Stomach (tissue), 9 donors: ENCODE measurements around the gene SPATA9. TPM values are rescaled to one million over a fixed set of nuclear protein-coding genes. Genes with fewer than 3 reads are reported as not detected.

Experiments used
- DNase-seq, 2 donors: peaks; one replicate each; pipeline versions ENCODE4 v3.0.0 to v3.0.0-alpha.2; 2013 to 2019
- H3K27ac ChIP-seq, 5 donors: fragments of 200-600 bp in 4 of 5; sonication (generic) in 4 of 5; one replicate each; pipeline ENCODE4 v1.5.1; 2013 to 2019; ENCODE audit warnings: mild to moderate bottlenecking in 1 of 5, moderate library complexity in 1 of 5
- H3K27me3 ChIP-seq, 3 donors: fragments of 200-600 bp; sonication (generic); one replicate each; pipeline ENCODE4 v1.5.1; 2017 to 2019; ENCODE audit warnings: mixed run types in 1 of 3
- H3K36me3 ChIP-seq, 4 donors: fragments of 200-600 bp; sonication (generic); 1 replicate in 3 of 4; 2 replicates in 1 of 4; pipeline ENCODE4 v1.5.1; 2016 to 2019
- H3K4me1 ChIP-seq, 4 donors: fragments of 200-600 bp; sonication (generic); one replicate each; pipeline ENCODE4 v1.5.1; 2016 to 2019
- H3K4me3 ChIP-seq, 4 donors: fragments of 200-600 bp; sonication (generic) in 3 of 4; one replicate each; pipeline ENCODE4 v1.5.1; 2016 to 2019; ENCODE audit warnings: mild to moderate bottlenecking in 1 of 4
- H3K9me3 ChIP-seq, 4 donors: fragments of 200-600 bp; sonication (generic); one replicate each; pipeline ENCODE4 v1.5.1; 2016 to 2019
- CTCF ChIP-seq, 7 experiments: fragments of 450-650 bp in 4 of 7; fragments of 200-600 bp in 3 of 7; sonication (generic) in 3 of 7; IDR thresholded peaks; one replicate each; pipeline ENCODE4 v1.5.1; 2016 to 2019; ENCODE audit warnings: antibody characterized with exemption in 7 of 7, control low read depth in 2 of 7, mild to moderate bottlenecking in 1 of 7
- EP300 ChIP-seq: sonication (generic); formaldehyde crosslinking; IDR thresholded peaks from one replicate; pipeline ENCODE4 v1.6.1; 2017; ENCODE audit warnings: antibody characterized with exemption
- POLR2A ChIP-seq, 4 donors: fragments of 450-650 bp; IDR thresholded peaks; one replicate each; pipeline ENCODE4 v1.6.1; 2016; ENCODE audit warnings: antibody characterized with exemption in 4 of 4, control low read depth in 2 of 4, mild to moderate bottlenecking in 1 of 4, moderate library complexity in 1 of 4
- POLR2AphosphoS5 ChIP-seq, 3 donors: sonication (generic); formaldehyde crosslinking; IDR thresholded peaks; one replicate each; pipeline ENCODE4 v1.6.1; 2016; ENCODE audit warnings: antibody characterized with exemption in 3 of 3
- WGBS, 5 donors: extraction: QIAGEN DNeasy Blood & Tissue Kit in 3 of 5; methylation state at CpG; one replicate each; pipeline versions ENCODE4 v1.1.5 to v1.1.7; 2013 to 2018; 5-methylcytosine and 5-hydroxymethylcytosine counted together
- intact Hi-C: fragments of 100-400 bp; cut with DNase I; formaldehyde crosslinking; loops from one replicate; pipeline ENCODE4 v1.15.1; 2023; ENCODE audit warnings: low total_unique reads
- polyA plus RNA-seq, 3 donors: library from polyadenylated mRNA; stranded (reverse); fragments of 200-250 nt; gene quantifications; one replicate each; pipeline ENCODE4 v1.2.3, GENCODE V29; 2013
- total RNA-seq, 5 donors: library from RNA; depleted of rRNA; stranded (reverse); fragments of >200 nt; gene quantifications; one replicate each; pipeline versions ENCODE4 v1.1.0 to v1.2.3, GENCODE V29; 2014 to 2016
- donor health status: healthy with polysubstance abuse.
- donor health status: Bipolar disorder and iron deficiency.
- donor health status: healthy.

Gene SPATA9
- total and polyA plus RNA-seq, 8 donors, result 0.35 to 0.55 TPM; not detected in 6

GRCh38 chr5:95630394-95630917 lies 52.3 kb downstream of the SPATA9 start:
- Histone ChIP-seq H3K9me3 (no peaks in the 10 kb centered on the region), H3K27ac (no peak overlapping the region), H3K36me3 (no peaks in the 10 kb centered on the region), H3K27me3 (no peaks in the 10 kb centered on the region), H3K4me3 (no peak overlapping the region), H3K4me1 (peaks cover 0 to 14% (median 8%) of the 10 kb centered on the region in 4 donors)
- TF ChIP-seq CTCF (IDR thresholded peaks at IDR 0.05), result no peak
- no peak for TF ChIP-seq POLR2AphosphoS5 (IDR thresholded peaks at IDR 0.05)
- no peak for TF ChIP-seq EP300
- no peak for TF ChIP-seq POLR2A (IDR thresholded peaks at IDR 0.05)
- no peak for DNase-seq
- intact Hi-C loops, result no loop called here
- 90 to 98% (median 93%) methylated on average over 5 of the region's 5 CpGs for WGBS, 5 donors

- no peak overlapping the region for H3K4me3 ChIP-seq
- no peak overlapping the region for H3K27ac ChIP-seq
- WGBS, 5 donors, result 73 to 100% (median 88%) methylated on average over 1 of the region's 1 CpG
- no peaks in the 10 kb centered on the region for H3K27me3 ChIP-seq
- TF ChIP-seq EP300 (no peak), CTCF (IDR thresholded peaks at IDR 0.05) (no peak), POLR2AphosphoS5 (IDR thresholded peaks at IDR 0.05) (no peak), POLR2A (IDR thresholded peaks at IDR 0.05) (no peak)
- H3K9me3 ChIP-seq, result no peaks in the 10 kb centered on the region
- intact Hi-C loops, result no loop called here
- no peak for DNase-seq
- H3K36me3 ChIP-seq, result no peaks in the 10 kb centered on the region
- peaks cover 0 to 14% (median 8%) of the 10 kb centered on the region in 4 donors for H3K4me1 ChIP-seq
These were observed 53.9 kb downstream of the SPATA9 start for GRCh38 chr5:95628933-95629332.

- Histone ChIP-seq H3K27ac (no peak overlapping the region), H3K4me3 (no peak overlapping the region), H3K9me3 (no peaks in the 10 kb centered on the region), H3K27me3 (no peaks in the 10 kb centered on the region), H3K4me1 (peaks cover 0 to 14% (median 8%) of the 10 kb centered on the region in 4 donors), H3K36me3 (no peaks in the 10 kb centered on the region)
- intact Hi-C loops, result no loop called here
- no peak for DNase-seq
- TF ChIP-seq CTCF (IDR thresholded peaks at IDR 0.05) (no peak), POLR2A (IDR thresholded peaks at IDR 0.05) (no peak), POLR2AphosphoS5 (IDR thresholded peaks at IDR 0.05) (no peak), EP300 (no peak)
- WGBS, 5 donors, result 74 to 86% (median 76%) methylated on average over 3 to 4 of the region's 4 CpGs
These were observed 54.6 kb downstream of the SPATA9 start for GRCh38 chr5:95627971-95628810.

- no peak overlapping the region for H3K4me3 ChIP-seq
- H3K9me3 ChIP-seq, result no peaks in the 10 kb centered on the region
- TF ChIP-seq POLR2AphosphoS5 (IDR thresholded peaks at IDR 0.05) (no peak), EP300 (no peak), CTCF (IDR thresholded peaks at IDR 0.05) (no peak), POLR2A (IDR thresholded peaks at IDR 0.05) (no peak)
- no peaks in the 10 kb centered on the region for H3K36me3 ChIP-seq
- intact Hi-C loops, result no loop called here
- 65 to 87% (median 82%) methylated on average over 1 of the region's 1 CpG for WGBS, 5 donors
- no peaks in the 10 kb centered on the region for H3K27me3 ChIP-seq
- DNase-seq, result no peak
- H3K4me1 ChIP-seq, result peaks cover 7 to 20% (median 12%) of the 10 kb centered on the region in 4 donors
- H3K27ac ChIP-seq, result no peak overlapping the region
These were observed 56.1 kb downstream of the SPATA9 start for GRCh38 chr5:95626701-95627100.
